ENCODE results near the gene CGNL1.

The CGNL1 gene, protein sequence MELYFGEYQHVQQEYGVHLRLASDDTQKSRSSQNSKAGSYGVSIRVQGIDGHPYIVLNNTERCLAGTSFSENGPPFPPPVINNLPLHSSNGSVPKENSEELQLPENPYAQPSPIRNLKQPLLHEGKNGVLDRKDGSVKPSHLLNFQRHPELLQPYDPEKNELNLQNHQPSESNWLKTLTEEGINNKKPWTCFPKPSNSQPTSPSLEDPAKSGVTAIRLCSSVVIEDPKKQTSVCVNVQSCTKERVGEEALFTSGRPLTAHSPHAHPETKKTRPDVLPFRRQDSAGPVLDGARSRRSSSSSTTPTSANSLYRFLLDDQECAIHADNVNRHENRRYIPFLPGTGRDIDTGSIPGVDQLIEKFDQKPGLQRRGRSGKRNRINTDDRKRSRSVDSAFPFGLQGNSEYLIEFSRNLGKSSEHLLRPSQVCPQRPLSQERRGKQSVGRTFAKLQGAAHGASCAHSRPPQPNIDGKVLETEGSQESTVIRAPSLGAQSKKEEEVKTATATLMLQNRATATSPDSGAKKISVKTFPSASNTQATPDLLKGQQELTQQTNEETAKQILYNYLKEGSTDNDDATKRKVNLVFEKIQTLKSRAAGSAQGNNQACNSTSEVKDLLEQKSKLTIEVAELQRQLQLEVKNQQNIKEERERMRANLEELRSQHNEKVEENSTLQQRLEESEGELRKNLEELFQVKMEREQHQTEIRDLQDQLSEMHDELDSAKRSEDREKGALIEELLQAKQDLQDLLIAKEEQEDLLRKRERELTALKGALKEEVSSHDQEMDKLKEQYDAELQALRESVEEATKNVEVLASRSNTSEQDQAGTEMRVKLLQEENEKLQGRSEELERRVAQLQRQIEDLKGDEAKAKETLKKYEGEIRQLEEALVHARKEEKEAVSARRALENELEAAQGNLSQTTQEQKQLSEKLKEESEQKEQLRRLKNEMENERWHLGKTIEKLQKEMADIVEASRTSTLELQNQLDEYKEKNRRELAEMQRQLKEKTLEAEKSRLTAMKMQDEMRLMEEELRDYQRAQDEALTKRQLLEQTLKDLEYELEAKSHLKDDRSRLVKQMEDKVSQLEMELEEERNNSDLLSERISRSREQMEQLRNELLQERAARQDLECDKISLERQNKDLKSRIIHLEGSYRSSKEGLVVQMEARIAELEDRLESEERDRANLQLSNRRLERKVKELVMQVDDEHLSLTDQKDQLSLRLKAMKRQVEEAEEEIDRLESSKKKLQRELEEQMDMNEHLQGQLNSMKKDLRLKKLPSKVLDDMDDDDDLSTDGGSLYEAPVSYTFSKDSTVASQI

DNA sequence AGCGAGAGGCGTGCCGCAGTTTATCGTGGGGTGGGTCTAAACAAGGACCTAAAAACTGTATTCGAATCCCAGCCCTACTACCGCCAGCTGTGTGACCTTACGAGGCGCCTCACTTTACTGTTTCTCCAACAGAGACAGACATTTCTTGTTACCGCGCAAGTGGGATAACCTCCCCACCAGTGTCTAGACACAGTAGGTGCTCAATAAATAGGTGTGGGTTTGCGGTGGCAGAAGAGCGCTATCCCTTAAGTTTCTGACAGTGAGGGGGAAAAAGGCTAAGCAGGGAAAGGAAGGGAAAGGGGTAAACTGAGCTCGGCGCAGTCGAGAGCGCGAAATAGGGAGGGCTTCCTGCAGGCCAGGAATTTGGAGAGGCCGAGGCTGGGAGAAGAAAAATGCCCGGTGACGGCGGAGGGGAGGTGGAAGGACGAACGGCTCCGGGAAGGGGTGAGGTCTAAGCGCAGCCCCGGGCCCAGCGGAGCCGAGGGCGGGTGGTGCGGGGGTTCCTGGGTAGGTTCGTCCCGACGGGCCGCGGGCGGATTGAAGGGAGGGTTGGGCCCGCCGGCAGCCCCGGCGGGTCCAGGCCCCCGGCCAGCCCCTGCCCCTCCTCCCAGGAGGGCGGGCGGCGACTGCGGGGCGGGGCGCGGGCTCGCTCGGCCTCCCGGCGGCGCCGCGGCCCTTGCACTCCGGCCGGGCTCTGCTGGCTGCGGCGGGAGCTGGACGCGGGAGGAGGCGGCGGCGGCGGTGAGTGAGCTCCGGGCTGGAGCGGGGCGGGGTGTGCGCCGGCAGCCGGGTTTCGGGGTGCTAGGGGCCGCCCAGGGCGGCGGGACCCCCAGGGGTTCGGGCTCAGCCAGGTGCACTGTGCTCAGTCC lies at the start of gene CGNL1:
Gene CGNL1, plus strand, starts transcription at position 679 of the 869 bp plus-strand sequence. CDS start 61,495 bp downstream, outside the sequence.
- in situ Hi-C loops (cut with MboI; ENCODE audit: low sequenced_read_pairs, unreplicated experiment) = no loop called here
- TF ChIP-seq, protein P1, sequence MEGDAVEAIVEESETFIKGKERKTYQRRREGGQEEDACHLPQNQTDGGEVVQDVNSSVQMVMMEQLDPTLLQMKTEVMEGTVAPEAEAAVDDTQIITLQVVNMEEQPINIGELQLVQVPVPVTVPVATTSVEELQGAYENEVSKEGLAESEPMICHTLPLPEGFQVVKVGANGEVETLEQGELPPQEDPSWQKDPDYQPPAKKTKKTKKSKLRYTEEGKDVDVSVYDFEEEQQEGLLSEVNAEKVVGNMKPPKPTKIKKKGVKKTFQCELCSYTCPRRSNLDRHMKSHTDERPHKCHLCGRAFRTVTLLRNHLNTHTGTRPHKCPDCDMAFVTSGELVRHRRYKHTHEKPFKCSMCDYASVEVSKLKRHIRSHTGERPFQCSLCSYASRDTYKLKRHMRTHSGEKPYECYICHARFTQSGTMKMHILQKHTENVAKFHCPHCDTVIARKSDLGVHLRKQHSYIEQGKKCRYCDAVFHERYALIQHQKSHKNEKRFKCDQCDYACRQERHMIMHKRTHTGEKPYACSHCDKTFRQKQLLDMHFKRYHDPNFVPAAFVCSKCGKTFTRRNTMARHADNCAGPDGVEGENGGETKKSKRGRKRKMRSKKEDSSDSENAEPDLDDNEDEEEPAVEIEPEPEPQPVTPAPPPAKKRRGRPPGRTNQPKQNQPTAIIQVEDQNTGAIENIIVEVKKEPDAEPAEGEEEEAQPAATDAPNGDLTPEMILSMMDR (IDR thresholded peaks at IDR 0.05; ENCODE audit: borderline replicate concordance, control extremely low read depth, extremely low read depth, insufficient read depth, missing control alignments) = no peak
- DNase-seq (ENCODE audit: low spot score) = peak; percentile 48

DNA sequence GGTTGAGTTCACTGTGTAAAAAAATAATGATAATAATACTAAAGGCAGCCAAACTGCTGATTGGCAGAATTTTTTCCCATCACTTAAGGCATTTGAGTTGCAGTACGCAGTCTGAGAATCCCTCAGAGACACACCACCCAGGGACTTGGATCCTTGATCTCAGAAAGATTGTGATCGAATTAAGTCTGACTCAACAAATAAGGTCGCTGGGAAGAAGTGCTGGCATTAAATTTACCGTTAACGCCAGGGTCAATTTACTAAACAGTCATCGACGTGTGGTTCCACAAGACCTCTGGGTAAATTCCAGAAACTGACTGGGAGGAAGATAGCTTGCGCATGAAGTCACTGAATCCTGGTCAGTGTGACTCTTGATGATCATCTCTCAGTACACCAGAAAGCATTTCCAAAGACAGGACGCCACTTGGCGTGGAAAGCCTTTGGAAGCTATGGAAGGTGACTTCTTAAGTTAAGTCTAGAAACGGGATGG lies 48.3 kb upstream of the CGNL1 start:
- DNase-seq (ENCODE audit: low spot score) = no peak
- in situ Hi-C loops (cut with MboI; ENCODE audit: low sequenced_read_pairs, unreplicated experiment) = no loop called here
- TF ChIP-seq, protein P1 (IDR thresholded peaks at IDR 0.05; ENCODE audit: borderline replicate concordance, control extremely low read depth, extremely low read depth, insufficient read depth, missing control alignments) = no peak

DNA sequence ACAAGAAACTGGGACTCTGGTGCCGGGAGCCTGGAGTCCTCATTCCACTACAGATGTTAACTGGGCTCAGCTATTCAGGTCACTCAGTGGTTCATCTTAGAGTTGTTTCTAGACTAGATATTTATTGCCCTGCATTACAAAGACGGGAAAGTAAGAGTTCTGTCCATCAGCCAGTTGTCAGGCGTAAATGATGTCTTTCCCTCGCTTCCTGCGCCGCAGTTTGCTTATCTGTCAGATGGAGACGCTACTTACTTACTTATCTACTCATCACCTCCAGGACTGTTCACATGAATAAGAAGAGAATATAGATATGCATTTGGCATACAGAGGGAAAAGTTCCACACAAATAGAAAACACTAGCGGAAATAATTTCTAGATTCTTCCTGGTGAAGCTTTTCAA lies 47.8 kb upstream of the CGNL1 start:
- in situ Hi-C loops (cut with MboI; ENCODE audit: low sequenced_read_pairs, unreplicated experiment) = no loop called here
- DNase-seq (ENCODE audit: low spot score) = no peak
- TF ChIP-seq, protein P1 (IDR thresholded peaks at IDR 0.05; ENCODE audit: borderline replicate concordance, control extremely low read depth, extremely low read depth, insufficient read depth, missing control alignments) = no peak

DNA sequence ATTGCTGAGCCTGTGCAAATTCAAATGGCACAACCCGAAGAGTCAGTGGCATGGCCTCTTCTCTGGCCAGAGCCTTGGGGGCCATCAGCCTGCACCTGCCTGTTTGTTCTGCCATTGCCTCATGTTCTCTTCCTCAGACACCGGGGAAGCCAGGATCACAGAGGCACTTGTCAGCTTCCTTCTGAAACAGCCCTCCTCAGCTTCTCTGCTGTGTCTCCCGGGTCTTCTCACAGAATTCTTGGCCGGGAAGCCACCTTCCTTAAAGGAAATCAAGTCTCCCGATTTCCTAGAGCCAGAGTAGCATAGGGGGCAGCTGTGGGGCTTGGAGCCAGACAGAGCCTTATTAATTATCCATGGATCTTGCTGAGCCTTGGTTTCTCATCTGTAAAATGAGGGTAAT lies 47.4 kb upstream of the CGNL1 start:
- DNase-seq (ENCODE audit: low spot score) = no peak
- in situ Hi-C loops (cut with MboI; ENCODE audit: low sequenced_read_pairs, unreplicated experiment) = no loop called here
- TF ChIP-seq, protein P1 (IDR thresholded peaks at IDR 0.05; ENCODE audit: borderline replicate concordance, control extremely low read depth, extremely low read depth, insufficient read depth, missing control alignments) = no peak

DNA sequence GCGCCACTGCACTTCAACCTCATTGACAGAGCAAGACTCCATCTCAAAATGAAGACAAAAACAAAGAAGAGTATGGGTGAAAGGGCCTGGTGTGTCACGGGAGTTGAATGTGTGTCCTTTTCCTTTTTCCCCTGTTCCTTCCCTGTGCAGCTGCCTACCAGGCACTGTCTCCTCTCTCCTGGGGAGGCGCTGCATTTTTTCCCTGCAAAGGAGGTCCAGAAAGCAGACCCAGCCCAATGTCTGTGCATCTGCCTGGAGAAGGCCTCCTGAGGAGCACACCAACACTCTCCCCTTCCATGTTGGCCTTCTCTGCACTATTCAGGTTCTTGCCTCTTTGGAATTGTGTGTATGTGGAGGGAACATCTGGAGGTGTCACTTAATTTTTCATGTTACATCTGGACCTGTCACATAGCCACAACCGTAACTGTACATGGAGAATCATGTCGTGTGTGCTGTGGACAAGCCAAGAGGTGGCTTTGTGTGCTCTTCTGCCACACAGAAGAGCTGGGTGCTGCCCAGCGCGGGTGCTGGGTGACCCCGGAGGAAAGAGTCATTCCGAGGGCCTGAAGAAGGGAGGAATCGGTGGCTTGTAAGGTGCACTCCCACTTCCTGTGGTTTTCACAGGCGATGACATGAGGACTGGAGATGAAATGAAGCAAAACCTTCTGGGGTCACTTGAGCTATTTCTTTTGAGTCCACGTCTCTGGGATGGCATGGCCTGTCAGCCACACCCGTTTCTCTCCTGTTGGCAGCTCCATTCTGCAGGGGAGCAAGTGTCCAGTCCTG lies 46.5 kb upstream of the CGNL1 start:
- in situ Hi-C loops (cut with MboI; ENCODE audit: low sequenced_read_pairs, unreplicated experiment) = no loop called here
- TF ChIP-seq, protein P1 (IDR thresholded peaks at IDR 0.05; ENCODE audit: borderline replicate concordance, control extremely low read depth, extremely low read depth, insufficient read depth, missing control alignments) = no peak
- DNase-seq (ENCODE audit: low spot score) = no peak
